OCI-M1 (cell line): ENCODE results near the gene USB1.
A peak's percentile ranks its signal among the peaks of the same experiment; 100 is the strongest.
"Not testable (repeated sequence)": the region's sequence is repeated elsewhere in the genome, so short reads cannot be mapped to it uniquely, and the experiment has no call there.

Experiments
- DNase-seq: peaks from one replicate; lab custom pipeline; 2025; lab: John Stamatoyannopoulos, UW

USB1 gene

DNA sequence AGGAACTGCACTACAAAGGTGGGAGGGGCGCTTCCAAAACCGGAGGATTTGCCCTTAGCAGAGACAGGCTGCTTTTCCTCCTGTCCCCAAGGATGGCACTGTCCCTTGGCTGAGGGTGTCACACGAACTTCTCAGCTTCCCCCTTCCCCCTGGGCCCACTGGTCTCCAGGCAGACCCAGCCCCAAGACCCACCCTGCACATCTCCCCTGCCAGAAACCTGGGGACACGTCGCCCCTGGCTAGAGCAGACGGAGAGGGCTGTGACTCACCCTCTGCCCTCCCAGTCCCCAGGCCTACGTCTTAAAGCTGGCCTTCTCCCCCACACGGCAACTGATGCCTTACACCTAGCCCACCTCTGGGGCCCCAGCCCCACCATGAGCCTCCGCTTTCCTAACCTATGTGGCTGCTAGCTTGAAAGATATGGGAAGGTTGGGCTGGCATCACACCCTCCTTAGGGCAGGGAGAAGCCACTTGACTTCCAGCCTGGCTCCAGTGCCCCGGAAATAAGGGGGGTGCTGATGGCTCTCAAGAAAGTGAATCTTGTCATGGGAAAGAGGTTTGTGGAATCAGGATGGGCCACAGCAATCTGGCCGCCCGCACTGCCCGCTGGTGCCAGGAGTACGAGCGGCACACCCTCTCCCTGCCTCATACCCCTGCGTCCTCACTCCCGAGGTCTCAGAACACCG lies 5.3 kb upstream of the USB1 start:
- no peak for DNase-seq

DNA sequence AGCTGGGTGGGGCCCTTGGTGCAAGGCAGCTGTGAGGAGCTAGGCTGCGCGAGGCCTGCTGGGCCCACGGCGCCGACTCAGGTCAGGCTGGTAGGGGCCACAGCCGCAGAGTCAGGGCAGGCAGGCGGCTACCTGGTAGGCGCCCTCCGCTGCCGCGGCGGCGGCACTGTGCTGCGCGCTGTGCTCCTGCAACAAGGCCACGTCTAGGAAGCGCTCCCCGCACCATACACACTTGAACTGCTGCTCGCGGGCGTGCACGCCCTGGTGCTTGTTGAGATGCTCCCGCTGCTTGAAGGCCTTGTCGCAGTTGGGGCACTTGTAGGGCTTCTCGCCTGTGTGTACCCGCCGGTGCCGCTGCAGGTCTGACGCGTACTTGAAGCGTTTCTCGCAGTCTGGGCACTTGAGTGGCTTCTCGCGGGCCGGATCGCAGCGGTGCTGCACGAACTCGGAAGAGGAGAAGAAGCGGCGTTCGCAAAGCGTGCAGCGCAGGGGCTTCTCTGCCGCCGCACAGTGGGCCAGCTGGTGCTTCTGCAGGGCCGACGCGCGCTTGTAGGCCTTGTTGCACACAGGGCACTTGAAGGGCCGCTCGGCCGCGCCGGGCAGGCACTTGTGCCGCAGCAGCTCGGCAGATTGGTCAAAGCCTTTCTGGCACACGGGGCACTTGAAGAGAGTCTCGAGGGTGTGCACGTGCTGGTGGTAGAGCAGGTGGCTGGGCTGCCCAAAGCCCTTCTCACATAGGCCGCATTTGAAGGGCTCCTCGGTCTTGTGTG lies 4.6 kb upstream of the USB1 start:
- no peak for DNase-seq

DNA sequence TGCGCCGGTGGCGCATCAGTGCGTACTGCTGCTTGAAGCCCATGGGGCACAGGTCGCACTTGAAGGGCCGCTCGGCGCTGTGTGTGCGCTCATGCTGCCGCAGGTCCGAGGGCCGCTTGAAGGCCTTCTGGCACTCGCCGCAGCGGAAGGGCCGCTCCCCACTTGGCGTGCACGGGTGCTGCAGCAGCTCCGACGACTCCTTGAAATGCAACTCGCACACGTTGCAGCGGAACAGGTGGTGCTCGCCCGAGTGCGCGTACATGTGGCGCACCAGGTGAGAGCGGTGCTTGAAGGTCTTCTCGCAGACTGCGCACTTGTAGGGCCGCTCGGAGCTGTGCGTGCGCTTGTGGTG lies 4.1 kb upstream of the USB1 start:
- DNase-seq = no peak

DNA sequence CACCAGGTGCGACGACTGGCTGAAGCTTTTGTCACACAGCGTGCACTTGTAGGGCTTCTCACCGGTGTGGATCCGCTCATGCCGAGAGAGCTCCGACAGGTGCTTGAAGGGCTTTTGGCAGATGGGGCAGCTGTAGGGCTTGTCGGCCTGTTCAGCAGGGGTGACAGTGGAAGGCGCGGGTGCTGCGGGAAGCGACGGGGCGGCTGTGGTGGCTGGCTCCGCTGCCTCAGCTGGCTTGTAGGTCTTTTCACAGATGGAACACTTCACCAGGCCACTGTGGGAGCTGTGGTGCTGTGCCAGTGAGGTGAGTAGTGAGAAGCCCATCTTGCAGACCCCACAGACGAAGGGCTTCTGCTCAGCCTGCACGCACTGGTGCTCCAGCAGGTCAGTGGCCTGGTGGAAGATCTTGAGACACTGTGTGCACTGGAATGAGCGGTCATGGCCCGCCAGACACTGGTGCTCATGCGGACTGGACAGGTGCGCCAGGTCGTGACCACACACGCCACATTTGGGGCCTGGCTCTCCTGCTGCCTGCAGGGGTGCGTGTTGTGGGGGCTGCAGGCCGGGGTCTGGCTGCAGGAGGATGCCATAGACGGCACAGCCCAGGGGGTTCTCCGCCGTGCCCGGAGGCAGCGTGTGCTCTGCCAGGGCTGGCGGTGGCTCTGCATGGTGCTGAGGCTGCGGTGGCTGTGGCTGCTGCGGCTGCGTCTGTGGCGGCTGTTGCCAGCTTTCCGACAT lies 3.5 kb upstream of the USB1 start:
- DNase-seq = no peak

DNA sequence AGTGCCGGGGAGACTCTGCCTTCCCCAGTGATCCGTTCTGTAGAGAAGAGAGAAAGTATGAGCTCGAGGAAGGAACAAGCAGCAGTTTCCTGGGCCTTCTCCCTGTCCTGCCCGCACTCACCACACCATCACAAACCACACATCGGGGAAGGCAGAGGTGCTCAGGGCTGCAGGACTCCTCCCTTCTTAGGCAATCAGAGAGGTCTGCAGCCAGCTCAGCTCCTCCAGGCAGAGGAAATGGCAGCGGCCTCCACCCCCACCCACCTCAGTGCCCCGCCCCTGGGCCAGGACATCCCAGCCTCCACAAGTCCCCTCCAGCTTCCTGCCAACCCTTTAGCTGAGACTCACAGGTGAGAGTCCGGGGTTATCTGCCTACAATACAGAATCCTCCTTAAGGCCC lies 2.7 kb upstream of the USB1 start:
- no peak for DNase-seq

DNA sequence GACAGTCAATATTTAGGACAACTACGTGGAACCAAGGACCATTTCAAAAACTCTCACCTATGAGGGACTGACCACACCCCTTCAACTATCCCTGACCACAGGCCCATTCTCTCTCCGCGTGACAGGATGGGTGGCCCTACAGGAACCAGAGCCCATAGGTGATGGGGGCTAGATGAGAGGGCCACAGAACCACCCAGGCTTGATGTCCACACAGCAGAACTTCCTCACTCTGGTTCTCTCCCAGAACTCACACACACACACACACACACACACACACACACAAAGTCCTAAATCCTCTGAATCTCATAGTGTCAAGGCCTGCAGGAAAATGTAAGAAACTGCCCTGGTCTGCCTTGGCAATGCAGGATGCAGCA lies 2.2 kb upstream of the USB1 start:
- DNase-seq = no peak

DNA sequence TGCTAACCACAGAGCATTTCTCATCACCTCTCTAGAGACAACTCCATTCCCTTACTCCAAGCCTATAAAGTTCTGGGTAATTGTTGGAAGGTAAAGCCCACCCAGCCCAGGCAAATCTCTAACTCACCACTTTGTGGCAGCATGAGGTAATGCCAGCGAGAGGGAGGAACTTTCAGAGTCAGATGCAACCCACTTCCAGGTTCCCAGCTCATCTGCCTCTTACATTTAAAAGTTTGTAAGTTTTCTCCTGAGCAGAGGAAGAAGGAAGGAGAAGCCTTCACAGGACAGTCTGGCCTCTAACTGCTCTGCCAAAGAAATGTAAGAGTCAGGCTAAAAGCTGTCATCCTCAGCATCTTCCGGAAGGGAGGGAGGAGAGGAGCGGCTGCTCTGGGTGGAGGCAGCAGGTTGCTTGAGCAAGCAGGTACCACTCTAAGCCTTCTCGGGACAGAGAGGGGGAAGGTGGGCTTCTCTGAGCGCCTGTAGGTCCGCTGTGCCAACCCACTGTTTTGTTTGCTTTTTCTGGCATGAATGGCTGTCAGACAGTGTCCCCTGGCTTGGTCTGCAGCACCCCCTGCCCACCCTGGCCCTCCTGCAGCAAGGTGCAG lies 1.7 kb upstream of the USB1 start:
- DNase-seq = peak; percentile 41

DNA sequence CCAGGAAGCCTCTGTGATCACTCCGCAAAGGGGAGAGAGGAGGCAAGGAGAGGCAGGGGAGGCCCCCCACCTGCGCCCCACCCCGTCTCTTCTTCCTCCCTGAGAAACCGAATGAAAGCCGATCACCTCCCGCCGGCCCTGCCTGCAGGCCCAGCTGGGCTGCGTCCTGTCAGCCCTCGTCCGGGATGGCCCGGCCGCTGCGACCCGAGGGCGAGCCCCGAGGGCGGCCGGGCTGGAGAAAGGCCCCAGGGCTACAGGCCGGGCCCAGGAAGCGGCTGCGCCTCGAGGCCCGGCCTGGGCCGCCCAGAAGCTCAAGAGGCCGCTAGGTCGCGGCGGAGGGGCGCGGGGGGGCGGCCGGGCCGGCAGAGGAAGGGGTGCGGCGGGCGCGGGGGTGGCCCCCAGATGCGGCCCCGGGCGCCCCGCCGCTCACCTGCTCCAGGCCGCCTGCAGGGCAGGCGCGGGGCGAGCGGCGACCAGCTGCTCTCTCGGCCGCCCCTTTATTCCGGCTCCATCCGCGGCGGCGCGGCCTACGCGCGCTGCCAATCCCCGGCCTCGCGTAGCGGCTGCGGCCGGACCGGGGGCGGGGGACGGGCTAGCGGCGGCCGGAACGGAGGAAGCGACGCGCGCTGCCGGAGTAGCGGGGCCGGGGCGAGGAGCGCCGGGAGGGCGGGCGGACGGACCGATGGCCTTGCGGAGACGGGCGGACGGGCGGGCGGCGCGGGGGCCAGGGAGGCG lies 1.1 kb upstream of the USB1 start, which contains the start of gene ZNF319:
TSS of gene ZNF319 (minus strand) at position 702 of the 735 bp plus-strand sequence. CDS start 2,407 bp downstream, outside the sequence.
- no peak for DNase-seq

DNA sequence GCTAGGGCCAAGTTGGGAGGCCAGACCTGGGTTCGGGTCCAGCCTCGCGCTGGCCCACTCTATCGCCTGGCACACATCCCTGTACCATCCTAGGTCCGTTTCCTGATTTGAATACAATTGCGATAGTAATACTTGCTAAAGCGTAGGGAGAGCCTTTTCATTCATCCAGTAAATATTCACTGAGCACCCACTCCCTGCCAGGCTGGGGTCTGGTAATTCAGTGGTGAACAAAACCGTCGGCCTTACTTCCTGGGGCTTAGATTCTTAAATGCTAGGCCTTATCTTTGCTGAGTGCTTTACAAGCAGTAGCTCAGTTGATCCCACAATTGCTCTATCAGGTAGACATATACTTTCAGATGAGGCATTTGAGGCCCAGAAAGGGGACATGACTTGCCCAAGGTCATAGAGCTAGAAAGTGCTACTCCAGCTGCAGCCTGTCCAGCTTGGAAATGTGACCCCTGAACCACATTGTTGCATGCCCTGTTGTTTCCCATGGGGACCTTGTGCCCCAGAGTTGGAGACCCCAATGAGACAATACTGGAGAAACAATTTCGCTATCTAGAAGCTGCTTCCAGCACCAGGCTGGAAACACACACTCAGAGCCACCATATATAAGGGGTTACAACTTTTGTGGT lies 691 bp downstream of the USB1 start:
- DNase-seq = peak; percentile 4

DNA sequence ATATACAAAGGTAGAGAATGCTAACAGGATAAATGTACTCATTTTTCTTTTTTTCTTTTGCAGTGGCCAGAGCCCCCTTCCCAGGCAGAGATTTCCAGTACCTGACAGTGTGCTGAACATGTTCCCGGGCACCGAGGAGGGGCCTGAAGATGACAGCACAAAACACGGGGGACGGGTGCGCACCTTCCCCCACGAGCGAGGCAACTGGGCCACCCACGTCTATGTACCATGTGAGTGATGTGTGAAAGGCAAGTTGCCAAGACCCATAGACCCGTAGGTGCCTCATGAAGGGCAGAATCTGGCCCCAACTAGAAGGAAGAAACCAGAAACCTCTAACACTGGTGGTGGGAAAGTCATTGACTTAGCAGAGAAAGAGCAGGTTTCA lies 1.2 kb downstream of the USB1 start:
- DNase-seq = no peak

DNA sequence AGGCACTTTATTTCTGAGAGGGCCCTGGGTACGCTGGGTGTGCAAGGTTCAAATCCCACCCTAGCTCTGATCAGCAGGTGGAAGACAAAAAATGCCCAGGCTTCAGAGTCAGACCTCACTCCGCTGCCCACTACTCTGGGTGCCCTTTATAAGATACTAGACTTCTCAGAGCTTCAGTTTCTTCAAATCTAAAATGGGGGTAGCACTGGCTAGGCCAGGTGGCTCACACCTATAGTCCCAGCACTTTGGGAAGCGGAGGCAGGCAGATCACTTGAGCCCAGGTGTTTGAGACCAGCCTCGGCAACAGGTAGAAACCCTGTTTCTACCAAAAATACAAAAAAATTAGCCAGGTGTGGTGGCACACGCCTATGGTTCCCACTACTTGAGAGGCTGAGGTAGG lies 1.7 kb downstream of the USB1 start:
- no peak for DNase-seq

DNA sequence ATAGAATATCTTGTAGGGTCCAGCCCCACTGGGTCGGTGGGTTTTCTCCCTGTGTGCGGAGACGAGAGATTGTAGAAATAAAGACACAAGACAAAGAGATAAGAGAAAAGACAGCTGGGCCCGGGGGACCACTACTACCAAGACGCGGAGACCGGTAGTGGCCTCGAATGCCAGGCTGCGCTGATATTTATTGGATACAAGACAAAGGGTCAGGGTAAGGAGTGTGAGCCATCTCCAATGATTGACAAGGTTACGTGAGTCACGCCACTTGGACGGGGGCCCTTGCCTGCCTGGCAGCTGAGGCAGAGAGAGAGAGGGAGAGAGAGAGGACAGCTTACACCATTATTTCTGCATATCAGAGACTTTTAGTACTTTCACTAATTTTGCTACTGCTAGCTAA lies 3.5 kb downstream of the USB1 start:
- not testable (repeated sequence) for DNase-seq

DNA sequence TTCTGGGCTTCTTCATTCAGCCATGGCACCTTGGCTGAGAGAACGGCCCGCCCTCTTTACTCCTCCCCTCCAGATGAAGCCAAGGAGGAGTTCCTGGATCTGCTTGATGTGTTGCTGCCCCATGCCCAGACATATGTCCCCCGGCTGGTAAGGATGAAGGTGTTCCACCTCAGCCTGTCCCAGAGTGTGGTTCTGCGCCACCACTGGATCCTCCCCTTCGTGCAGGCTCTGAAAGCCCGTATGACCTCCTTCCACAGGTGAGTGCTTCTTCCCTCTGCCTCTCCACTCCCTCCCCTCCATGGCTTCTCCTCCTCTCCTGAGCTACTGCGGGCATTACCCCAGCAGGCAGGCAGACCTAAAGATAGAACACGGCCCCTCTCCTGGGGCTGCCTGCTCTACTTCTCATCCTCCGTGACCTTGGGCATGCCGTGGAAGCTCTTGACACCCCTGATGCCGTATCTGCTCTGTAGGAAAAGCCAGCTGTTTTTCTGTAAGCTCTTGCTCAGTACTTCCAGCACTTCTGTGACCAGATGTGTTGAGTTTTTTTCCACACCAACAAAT lies 8.7 kb downstream of the USB1 start:
- no peak for DNase-seq

DNA sequence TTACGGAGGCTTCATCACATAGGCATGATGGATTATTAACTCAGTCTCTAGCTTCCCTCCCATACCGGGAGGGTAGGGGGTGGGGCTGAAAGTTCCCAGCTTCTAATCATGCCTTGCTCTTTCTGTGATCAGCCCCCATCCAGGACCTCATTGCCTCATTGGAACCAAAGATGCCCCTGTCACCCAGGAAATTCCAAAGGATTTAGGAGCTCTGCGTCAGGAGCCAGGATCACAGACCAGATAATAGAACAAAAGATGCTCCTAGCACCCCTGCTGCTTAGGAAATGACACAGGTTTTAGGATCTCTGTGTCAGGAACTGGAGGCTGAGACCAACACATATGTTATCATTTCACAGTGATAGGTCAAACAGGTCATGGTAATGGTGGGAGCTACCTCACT lies 9.7 kb downstream of the USB1 start:
- no peak for DNase-seq

DNA sequence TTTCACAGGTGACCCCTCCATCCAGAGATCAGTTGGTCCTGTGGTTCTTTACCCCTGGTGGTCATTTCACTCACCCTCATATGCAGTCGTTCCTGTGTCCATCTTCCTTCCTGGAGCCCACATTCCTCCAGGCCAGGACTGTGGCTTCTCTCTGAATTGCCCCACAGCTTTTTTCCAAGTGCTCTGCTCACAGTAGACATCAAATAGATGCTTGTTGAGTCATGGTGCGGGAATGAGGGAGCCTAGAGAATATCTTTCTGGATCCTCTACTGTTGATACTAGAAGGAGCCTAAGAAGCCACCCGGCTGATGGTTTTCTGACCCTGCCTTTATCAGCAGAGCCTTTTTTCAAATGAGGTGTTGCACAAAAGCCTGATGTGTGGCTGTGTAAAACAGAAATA lies 10.4 kb downstream of the USB1 start:
- no peak for DNase-seq

DNA sequence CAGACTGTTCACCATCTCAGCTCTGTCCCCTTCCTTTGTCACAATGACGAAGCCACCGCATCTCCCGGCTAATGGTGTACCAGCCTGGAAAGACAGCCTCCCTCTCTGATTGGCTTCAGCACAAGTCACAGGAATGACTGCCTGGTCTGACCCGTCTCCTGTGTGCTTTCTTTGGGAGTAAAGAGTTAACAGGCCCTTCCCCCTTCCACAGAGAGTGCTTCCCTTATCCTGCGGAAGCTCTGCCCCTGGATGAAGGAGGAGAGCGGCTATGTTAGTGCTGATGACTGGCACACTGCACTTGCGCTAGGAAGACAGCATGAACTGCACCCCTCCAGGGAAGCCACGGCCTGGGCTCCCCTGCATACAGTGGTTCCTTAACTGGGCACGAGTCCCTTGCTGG lies 11.3 kb downstream of the USB1 start:
- DNase-seq = no peak

DNA sequence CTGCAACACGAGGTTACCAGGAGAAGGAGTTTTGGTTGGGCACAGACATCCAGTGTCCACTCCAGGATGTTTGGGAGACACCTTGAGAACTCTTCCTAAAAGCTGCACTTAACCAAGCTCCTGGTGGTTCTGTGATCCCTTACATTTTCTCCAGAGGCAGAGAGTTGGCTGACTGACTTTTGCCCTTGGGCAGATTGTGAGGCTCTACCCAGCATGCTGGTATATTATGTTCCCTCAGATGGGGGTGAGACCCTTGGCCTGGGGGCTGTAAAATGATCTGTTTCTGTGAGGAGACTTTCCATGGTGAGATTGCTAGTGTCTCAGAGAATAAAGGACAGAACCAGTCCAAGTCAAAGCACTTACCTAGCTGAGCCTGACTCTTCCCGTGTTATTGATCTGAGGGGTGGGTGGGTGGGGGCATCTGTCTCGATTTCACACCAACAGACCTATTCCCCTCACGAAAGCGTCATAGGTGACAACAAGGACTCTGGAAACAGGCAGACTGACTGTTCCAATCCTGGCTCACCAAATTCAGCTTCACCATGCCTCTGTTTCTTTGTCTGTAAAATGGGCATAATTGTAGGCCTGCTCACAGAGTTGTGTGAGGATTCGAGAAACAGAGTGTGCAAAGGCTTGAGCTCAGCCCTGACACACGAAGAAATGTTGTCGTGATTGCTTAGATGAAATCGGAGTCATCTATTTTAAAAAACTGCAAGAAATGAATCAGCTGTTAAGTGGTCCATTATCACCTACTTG lies 12.2 kb downstream of the USB1 start:
- DNase-seq = no peak

DNA sequence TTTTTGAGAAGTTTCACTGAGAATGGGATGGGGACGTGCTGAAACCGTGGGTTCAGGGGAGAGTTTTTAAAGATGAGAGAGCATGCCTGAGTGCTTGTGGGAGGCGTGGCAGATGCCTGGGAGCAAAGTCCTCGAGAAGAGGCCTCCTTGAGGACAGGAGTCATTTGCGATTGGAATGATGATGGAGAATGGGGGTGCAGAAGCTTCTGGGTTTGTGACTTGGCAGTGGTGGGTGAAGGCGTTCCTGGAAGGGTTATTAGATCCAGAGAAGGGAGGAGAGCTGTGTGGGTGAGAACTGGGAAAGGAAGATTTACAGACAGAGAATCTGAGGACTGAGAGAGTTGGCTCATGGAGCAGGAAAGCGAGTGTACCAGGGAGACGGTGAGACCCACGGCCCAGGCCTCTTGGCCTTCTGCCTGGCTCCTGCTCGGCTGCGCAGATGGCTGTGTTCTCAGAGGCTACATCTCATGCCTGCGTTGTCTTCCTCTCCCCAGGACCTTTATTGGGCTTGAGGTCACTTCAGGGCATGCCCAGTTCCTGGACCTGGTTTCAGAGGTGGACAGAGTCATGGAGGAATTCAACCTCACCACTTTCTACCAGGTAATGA lies 15.7 kb downstream of the USB1 start:
- DNase-seq = no peak

DNA sequence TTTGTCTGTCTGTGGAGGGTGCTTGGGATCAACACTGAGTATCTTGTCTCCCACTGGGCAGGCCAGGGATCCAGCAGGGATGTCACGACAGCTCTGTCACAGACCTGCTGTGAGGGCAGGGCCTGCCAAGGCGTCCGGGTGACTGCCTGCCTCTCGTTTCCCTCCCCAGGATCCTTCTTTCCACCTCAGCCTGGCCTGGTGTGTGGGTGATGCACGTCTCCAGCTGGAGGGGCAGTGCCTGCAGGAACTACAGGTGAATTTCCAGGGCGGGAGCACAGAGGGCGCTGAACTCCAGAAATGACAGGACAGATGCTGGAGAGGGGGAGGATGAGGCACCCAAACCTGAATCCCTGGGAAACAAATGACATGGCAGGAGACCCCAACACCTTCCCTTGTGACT lies 17.6 kb downstream of the USB1 start:
- DNase-seq = no peak
